ENCODE measurements around the gene PRRC1.

GRCh38 chr5:127521138-127521770 is 3.8 kb downstream of the PRRC1 start:
- TF ChIP-seq CTCF (IDR thresholded peaks at IDR 0.05 in 2 of 3, conservative IDR thresholded peaks at IDR 0.05 in 1 of 3; ENCODE audit: insufficient read depth in 2 of 3, low read depth in 1 of 3, low read length in 3 of 3) (no peak), TCF15 (CRISPR knock-in tag; IDR thresholded peaks at IDR 0.05) (no peak), POLR2A (conservative IDR thresholded peaks at IDR 0.05) (no peak)

All from K562 (cell line).